Lower lobe of right lung (tissue), 2 donors: ENCODE results near the gene NPHP1. TPM values are rescaled to one million over a fixed set of nuclear protein-coding genes. Genes with fewer than 3 reads are reported as not detected.

Experiments used
- ATAC-seq, 2 donors: fragments of 200-7000 bp; cut with Tn5 transposase; one replicate each; pipeline ENCODE4 v1.9.1; 2020 to 2022; ENCODE audit warnings: mild to moderate bottlenecking in 2 of 2, moderate library complexity in 2 of 2
- DNase-seq: peaks from one replicate; pipeline ENCODE4 v3.0.0-alpha.2; 2020
- H3K27ac ChIP-seq: fragments of 200-600 bp; one replicate; pipeline ENCODE4 v1.8.0; 2022
- H3K27me3 ChIP-seq: fragments of 200-600 bp; one replicate; pipeline ENCODE4 v1.8.0; 2022; ENCODE audit warnings: low read depth
- H3K36me3 ChIP-seq: fragments of 200-600 bp; one replicate; pipeline ENCODE4 v1.8.0; 2022; ENCODE audit warnings: mild to moderate bottlenecking
- H3K4me1 ChIP-seq: fragments of 200-600 bp; one replicate; pipeline ENCODE4 v1.8.0; 2022
- H3K4me3 ChIP-seq: fragments of 200-600 bp; one replicate; pipeline ENCODE4 v1.8.0; 2022; ENCODE audit warnings: mild to moderate bottlenecking
- H3K9me3 ChIP-seq: fragments of 200-600 bp; one replicate; pipeline ENCODE4 v1.8.0; 2022
- CTCF ChIP-seq: fragments of 200-600 bp; IDR thresholded peaks from one replicate; pipeline ENCODE4 v1.8.0; 2022; ENCODE audit warnings: antibody characterized with exemption, mild to moderate bottlenecking
- intact Hi-C: fragments of 100-400 bp; cut with DNase I; formaldehyde crosslinking; loops from one replicate; pipeline ENCODE4 v1.11.0; 2022
- total RNA-seq: library from RNA; stranded (reverse); fragmentation: NEBNext Ultra II Directional; extraction: Animal tissue kit (Norgen Biotek cat#: 25700); gene quantifications from one replicate; pipeline ENCODE4 v1.2.1, GENCODE V29; 2021
- donor health status: DM: no; HTN: yes; CAD: no; lungs with severe emphysema.

Gene NPHP1
- total RNA-seq, 1 donor from 2014 or later = 6.8 TPM

- ATAC-seq = no peak
- H3K9me3 ChIP-seq = no peaks in the 10 kb centered on the region
- no peaks in the 10 kb centered on the region for H3K36me3 ChIP-seq
- H3K4me3 ChIP-seq = no peak overlapping the region
- TF ChIP-seq CTCF = no peak
- no peaks in the 10 kb centered on the region for H3K27me3 ChIP-seq
- DNase-seq = no peak
- H3K27ac ChIP-seq = no peak overlapping the region
- intact Hi-C loops = no loop called here
- no peaks in the 10 kb centered on the region for H3K4me1 ChIP-seq
Observed at GRCh38 chr2:110143982-110144381, 60.8 kb downstream of the NPHP1 start.

- no peak overlapping the region for H3K4me3 ChIP-seq
- DNase-seq (no peak), ATAC-seq (no peak)
- no peaks in the 10 kb centered on the region for H3K4me1 ChIP-seq
- H3K9me3 ChIP-seq = no peaks in the 10 kb centered on the region
- TF ChIP-seq CTCF = no peak
- no peak overlapping the region for H3K27ac ChIP-seq
- intact Hi-C loops = no loop called here
- H3K36me3 ChIP-seq = no peaks in the 10 kb centered on the region
- H3K27me3 ChIP-seq = no peaks in the 10 kb centered on the region
Observed at GRCh38 chr2:110140401-110140800, 64.4 kb downstream of the NPHP1 start.

GRCh38 chr2:110134025-110134424 lies 70.8 kb downstream of the NPHP1 start:
- H3K9me3 ChIP-seq = peaks cover 9% of the 10 kb centered on the region
- H3K4me3 ChIP-seq = no peak overlapping the region
- no peaks in the 10 kb centered on the region for H3K36me3 ChIP-seq
- no peak for TF ChIP-seq CTCF
- H3K4me1 ChIP-seq = no peaks in the 10 kb centered on the region
- H3K27me3 ChIP-seq = no peaks in the 10 kb centered on the region
- H3K27ac ChIP-seq = no peak overlapping the region
- DNase-seq (no peak), ATAC-seq (no peak)
- intact Hi-C loops = no loop called here

- H3K27me3 ChIP-seq = no peaks in the 10 kb centered on the region
- no peak for TF ChIP-seq CTCF
- intact Hi-C loops = no loop called here
Observed at GRCh38 chr2:110131166-110131565, 73.6 kb downstream of the NPHP1 start.

GRCh38 chr2:110130757-110131156 lies 74.1 kb downstream of the NPHP1 start:
- ATAC-seq = no peak
- DNase-seq = no peak
- no peaks in the 10 kb centered on the region for H3K27me3 ChIP-seq
- no peaks in the 10 kb centered on the region for H3K4me1 ChIP-seq
- intact Hi-C loops = no loop called here
- H3K36me3 ChIP-seq = no peaks in the 10 kb centered on the region
- H3K9me3 ChIP-seq = peaks cover 9% of the 10 kb centered on the region
- H3K27ac ChIP-seq = no peak overlapping the region
- TF ChIP-seq CTCF = no peak
- H3K4me3 ChIP-seq = no peak overlapping the region

More at GRCh38 chr2:110131166-110131565, 73.6 kb downstream of the NPHP1 start:
- H3K4me3 ChIP-seq = no peak overlapping the region
- H3K9me3 ChIP-seq = peaks cover 9% of the 10 kb centered on the region
- H3K4me1 ChIP-seq = no peaks in the 10 kb centered on the region
- DNase-seq (no peak), ATAC-seq (no peak)
- no peak overlapping the region for H3K27ac ChIP-seq
- H3K36me3 ChIP-seq = no peaks in the 10 kb centered on the region

GRCh38 chr2:110126906-110127305 lies 77.9 kb downstream of the NPHP1 start:
- TF ChIP-seq CTCF = no peak
- Histone ChIP-seq H3K27ac (no peak overlapping the region), H3K27me3 (no peaks in the 10 kb centered on the region), H3K4me3 (no peak overlapping the region), H3K4me1 (no peaks in the 10 kb centered on the region), H3K36me3 (no peaks in the 10 kb centered on the region), H3K9me3 (no peaks in the 10 kb centered on the region)
- DNase-seq (no peak), ATAC-seq (no peak)
- intact Hi-C loops = no loop called here
